ENCODE data around the gene EEPD1. TPM values are rescaled to one million over a fixed set of nuclear protein-coding genes. Genes with fewer than 3 reads are reported as not detected.

EEPD1 gene
- polyA plus RNA-seq, 1 of the 3 experiments (the other 2 are of a cell fraction): 5.0 TPM

GRCh38 chr7:36159618-36160017, 6.6 kb downstream of the EEPD1 start (continued):
- TF ChIP-seq REST (IDR thresholded peaks at IDR 0.05; ENCODE audit: low read depth, low read length) (no peak), NFIC (IDR thresholded peaks at IDR 0.05; ENCODE audit: borderline replicate concordance) (no peak)

GRCh38 chr7:36160313-36160712, 7.3 kb downstream of the EEPD1 start:
- ChIA-PET CTCF (interaction anchor here (0.9 to 1.7 kb wide), 4 partner anchors 16 to 139 kb away, joined by 3 to 4 read pairs (median 3); no protein-coding TSS in a partner anchor), POLR2A (no interaction called here)
- H3K4me3 ChIP-seq (ENCODE audit: low read depth in 2 of 2, low read length in 1 of 2): no peak overlapping the region
- H3K27ac ChIP-seq (ENCODE audit: low read depth in 2 of 2, low read length in 1 of 2): no peak overlapping the region
- no peaks in the 10 kb centered on the region for H3K36me3 ChIP-seq (replicated peaks in 1 of 2; ENCODE audit: control insufficient read depth in 1 of 2, insufficient read depth in 2 of 2, low read length in 1 of 2)
- no peaks in the 10 kb centered on the region for H3K9me2 ChIP-seq
- no peak overlapping the region for H3K4me2 ChIP-seq
- no peaks in the 10 kb centered on the region for H3F3A ChIP-seq (replicated peaks; ENCODE audit: insufficient read depth)
- no peak for TF ChIP-seq EZH2phosphoT487 (IDR thresholded peaks at IDR 0.05; ENCODE audit: borderline replicate concordance, low read depth)
- TF ChIP-seq TCF12 (IDR thresholded peaks at IDR 0.05): no peak
- no peak for TF ChIP-seq FOXM1 (IDR thresholded peaks at IDR 0.05; ENCODE audit: low read depth)
- no peak for TF ChIP-seq MEF2A (IDR thresholded peaks at IDR 0.05; ENCODE audit: borderline replicate concordance, low read depth)
- no peak for TF ChIP-seq GATA2 (CRISPR knock-in tag; IDR thresholded peaks at IDR 0.05)
- no peak for TF ChIP-seq IRF3 (IDR thresholded peaks at IDR 0.05; ENCODE audit: low read depth, low read length)
- no peak for TF ChIP-seq MAX (IDR thresholded peaks at IDR 0.05; ENCODE audit: low read depth)
- no peak for TF ChIP-seq USF2 (IDR thresholded peaks at IDR 0.05; ENCODE audit: borderline replicate concordance, low read depth, low read length)
- TF ChIP-seq REST (IDR thresholded peaks at IDR 0.05; ENCODE audit: low read depth, low read length): no peak
- no peaks in the 10 kb centered on the region for H4K20me1 ChIP-seq (ENCODE audit: insufficient read depth)
- no peak overlapping the region for H3K9ac ChIP-seq
- WGBS (ENCODE audit: low lambda C conversion rate): 76% methylated on average over 5 of the region's 5 CpGs
- no peak overlapping the region for H2AFZ ChIP-seq (ENCODE audit: low read depth)
- H3K79me2 ChIP-seq (ENCODE audit: insufficient read depth): no peaks in the 10 kb centered on the region
- H3K27me3 ChIP-seq (ENCODE audit: insufficient read depth): no peaks in the 10 kb centered on the region
- peaks cover 0 to 20% of the 10 kb centered on the region in 2 experiments; a peak in 2 of 4 replicates for H3K4me1 ChIP-seq (ENCODE audit: control insufficient read depth in 1 of 2, insufficient read depth in 2 of 2, low read depth in 1 of 2, low read length in 1 of 2)
- H3K9me3 ChIP-seq: no peaks in the 10 kb centered on the region
- no peak for DNase-seq

All from SK-N-SH (cell line).